ENCODE data around the gene TOMM70. TPM values are rescaled to one million over a fixed set of nuclear protein-coding genes. Genes with fewer than 3 reads are reported as not detected.

TOMM70 gene
- total RNA-seq, 5 donors from 2014 or later (not counting 1 experiment from before 2014, with no cell fraction given) = 23.5 to 33.9 (median 33.6) TPM

GRCh38 chr3:100364421-100364820 lies 36.5 kb downstream of the TOMM70 start:
- no peak overlapping the region for H3K4me3 Mint-ChIP-seq
- no peak overlapping the region for H3K4me3 ChIP-seq (ENCODE audit: control insufficient read depth in 1 of 2, extremely low read depth in 1 of 2, low read length in 1 of 2)
- no peak overlapping the region for H3K27ac ChIP-seq (ENCODE audit: low read length)
- ChIA-PET POLR2A (interaction anchor here in 1 of 2 donors (0.6 kb wide), 1 partner anchor 22 kb away, joined by 3 read pairs; no protein-coding TSS in a partner anchor), CTCF (interaction anchor here in 1 of 2 donors (0.6 kb wide), 1 partner anchor 1864 kb away, joined by 7 read pairs; no protein-coding TSS in a partner anchor)
- H3K4me1 ChIP-seq (ENCODE audit: control insufficient read depth in 1 of 2, extremely low read depth in 1 of 2, insufficient read depth in 2 of 2, low read length in 2 of 2) = no peaks in the 10 kb centered on the region
- H3K9me3 Mint-ChIP-seq = peaks cover 4% of the 10 kb centered on the region in 3 donors
- peaks cover 7 to 38% of the 10 kb centered on the region in 2 donors for H3K36me3 ChIP-seq (ENCODE audit: control insufficient read depth in 2 of 2, extremely low read depth in 1 of 2, insufficient read depth in 1 of 2, low read length in 1 of 2)
- peaks cover 71% of the 10 kb centered on the region for H3K36me3 Mint-ChIP-seq
- no peak for ATAC-seq (replicated peaks in 1 of 4)
- no peaks in the 10 kb centered on the region for H3K4me1 Mint-ChIP-seq
- no peaks in the 10 kb centered on the region for H3K27me3 ChIP-seq (replicated peaks in 1 of 2; ENCODE audit: control insufficient read depth in 2 of 2, extremely low read depth in 1 of 2, insufficient read depth in 2 of 2, low read length in 1 of 2)
- H3K27me3 Mint-ChIP-seq = no peaks in the 10 kb centered on the region
- no CpG with 5 or more reads among the region's 3 CpGs for WGBS (ENCODE audit: insufficient coverage)
- H3K9me3 ChIP-seq = no peaks in the 10 kb centered on the region
- H3K27ac Mint-ChIP-seq = no peak overlapping the region
- DNase-seq = no peak

DNA sequence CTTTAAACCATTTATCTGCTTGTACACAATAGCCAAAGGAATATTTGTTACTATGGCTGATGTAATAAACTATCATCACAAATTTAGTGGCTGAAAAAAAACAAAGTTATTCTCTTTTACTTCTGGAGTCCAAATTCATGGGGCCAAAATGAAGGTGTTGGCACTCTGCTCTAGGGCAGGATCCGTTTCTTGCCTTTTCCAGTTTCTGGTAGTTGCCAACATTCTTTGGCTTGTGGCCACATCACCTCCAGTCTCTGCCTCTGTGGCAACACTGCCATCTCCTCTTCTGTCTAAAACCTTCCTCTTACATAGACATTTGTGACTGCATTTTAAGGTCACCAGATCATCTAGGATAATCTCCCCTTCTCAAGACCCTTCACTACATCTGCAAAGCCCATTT lies 39.0 kb downstream of the TOMM70 start:
- no peak for ATAC-seq (replicated peaks in 1 of 4)
- H3K36me3 ChIP-seq (ENCODE audit: control insufficient read depth in 2 of 2, extremely low read depth in 1 of 2, insufficient read depth in 1 of 2, low read length in 1 of 2) = peaks cover 5 to 33% of the 10 kb centered on the region in 2 donors
- H3K36me3 Mint-ChIP-seq = peaks cover 64% of the 10 kb centered on the region
- peak overlapping the region in 1 of 2 donors; percentile 34 for H3K27ac Mint-ChIP-seq
- H3K4me3 ChIP-seq (ENCODE audit: control insufficient read depth in 1 of 2, extremely low read depth in 1 of 2, low read length in 1 of 2) = no peak overlapping the region
- H3K27ac ChIP-seq (ENCODE audit: low read length) = no peak overlapping the region
- no peak for DNase-seq
- no peaks in the 10 kb centered on the region for H3K27me3 ChIP-seq (replicated peaks in 1 of 2; ENCODE audit: control insufficient read depth in 2 of 2, extremely low read depth in 1 of 2, insufficient read depth in 2 of 2, low read length in 1 of 2)
- H3K4me3 Mint-ChIP-seq = no peak overlapping the region
- ChIA-PET CTCF (interaction anchor here in 1 of 2 donors (0.6 kb wide), 1 partner anchor 206 kb away, joined by 5 read pairs; no protein-coding TSS in a partner anchor), POLR2A (no interaction called here)
- H3K9me3 ChIP-seq = no peaks in the 10 kb centered on the region
- 100% methylated on average over 1 of the region's 1 CpG for WGBS (ENCODE audit: insufficient coverage)
- H3K27me3 Mint-ChIP-seq = no peaks in the 10 kb centered on the region
- no peaks in the 10 kb centered on the region for H3K4me1 Mint-ChIP-seq
- H3K9me3 Mint-ChIP-seq = peaks cover 4% of the 10 kb centered on the region in 3 donors
- no peaks in the 10 kb centered on the region for H3K4me1 ChIP-seq (ENCODE audit: control insufficient read depth in 1 of 2, extremely low read depth in 1 of 2, insufficient read depth in 2 of 2, low read length in 2 of 2)

DNA sequence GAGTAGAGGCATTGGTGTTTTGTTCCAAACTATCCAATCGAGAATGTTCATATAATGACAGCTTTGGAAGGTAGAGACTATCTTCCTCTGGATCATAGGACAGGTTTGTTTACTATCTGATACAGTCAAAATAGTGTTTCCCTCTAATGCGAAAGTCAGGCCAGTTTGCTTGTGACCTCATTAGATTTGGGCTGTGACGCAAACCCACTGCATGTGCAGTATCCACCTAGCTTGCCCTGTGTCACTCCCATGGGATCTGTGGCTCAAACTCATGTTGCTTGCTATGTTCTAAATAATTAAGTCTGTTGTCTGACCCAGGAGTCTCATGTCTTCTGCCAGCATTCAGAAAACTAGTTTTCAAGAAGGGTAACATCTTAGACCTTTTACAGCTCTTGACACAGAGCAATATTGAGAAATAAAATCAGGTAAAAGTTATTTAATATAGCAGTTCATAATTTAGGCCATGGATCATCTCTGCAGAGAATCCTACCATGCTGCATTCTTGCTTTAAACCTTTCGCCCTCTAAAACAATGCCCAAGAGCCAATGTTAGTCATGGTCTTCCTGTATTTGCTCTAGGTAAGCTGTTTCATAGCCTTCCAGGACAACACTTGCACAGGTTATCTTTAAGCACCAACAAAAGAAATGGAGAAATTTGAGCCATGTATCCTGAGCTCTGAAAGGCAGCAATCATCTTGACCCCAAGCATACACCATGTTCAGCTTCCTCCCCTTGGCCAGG lies 40.0 kb downstream of the TOMM70 start:
- peaks cover 3 to 29% of the 10 kb centered on the region in 2 donors for H3K36me3 ChIP-seq (ENCODE audit: control insufficient read depth in 2 of 2, extremely low read depth in 1 of 2, insufficient read depth in 1 of 2, low read length in 1 of 2)
- no peaks in the 10 kb centered on the region for H3K27me3 Mint-ChIP-seq
- H3K27ac Mint-ChIP-seq = peak overlapping the region in 1 of 2 donors; percentile 8
- no peak for DNase-seq
- 97% methylated on average over 3 of the region's 4 CpGs for WGBS (ENCODE audit: insufficient coverage)
- no peaks in the 10 kb centered on the region for H3K4me1 Mint-ChIP-seq
- no peak overlapping the region for H3K4me3 ChIP-seq (ENCODE audit: control insufficient read depth in 1 of 2, extremely low read depth in 1 of 2, low read length in 1 of 2)
- CTCF ChIA-PET = no interaction called here
- no peak overlapping the region for H3K4me3 Mint-ChIP-seq
- peaks cover 4% of the 10 kb centered on the region in 3 donors for H3K9me3 Mint-ChIP-seq
- H3K9me3 ChIP-seq = no peaks in the 10 kb centered on the region
- no peaks in the 10 kb centered on the region for H3K4me1 ChIP-seq (ENCODE audit: control insufficient read depth in 1 of 2, extremely low read depth in 1 of 2, insufficient read depth in 2 of 2, low read length in 2 of 2)
- POLR2A ChIA-PET = interaction anchor here (0.5 to 0.6 kb wide), 2 partner anchors 223 to 461 kb away, joined by 3 read pairs; no protein-coding TSS in a partner anchor
- H3K27ac ChIP-seq (ENCODE audit: low read length) = no peak overlapping the region
- H3K27me3 ChIP-seq (replicated peaks in 1 of 2; ENCODE audit: control insufficient read depth in 2 of 2, extremely low read depth in 1 of 2, insufficient read depth in 2 of 2, low read length in 1 of 2) = no peaks in the 10 kb centered on the region
- H3K36me3 Mint-ChIP-seq = peaks cover 62% of the 10 kb centered on the region
- no peak for ATAC-seq (replicated peaks in 1 of 4)

DNA sequence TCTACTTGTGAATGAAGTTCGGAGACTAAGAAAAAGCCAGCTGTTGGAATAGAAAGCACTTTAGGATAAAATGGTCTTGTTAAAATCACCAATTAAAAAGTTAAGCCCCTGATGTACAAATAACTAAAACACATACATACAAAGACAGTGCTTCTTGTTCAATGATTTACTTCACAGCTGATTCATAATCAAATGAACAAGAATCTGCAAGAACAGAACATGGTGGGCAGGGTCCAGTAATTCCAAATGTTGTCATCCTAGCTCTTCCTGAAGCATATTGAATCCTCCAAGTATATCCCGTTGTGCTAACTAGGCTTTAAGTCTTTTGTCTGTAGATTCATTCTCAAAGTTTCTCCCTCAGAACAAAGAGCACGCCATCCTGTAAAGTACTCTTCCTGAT lies 41.9 kb downstream of the TOMM70 start:
- Histone ChIP-seq H3K36me3 (ENCODE audit: control insufficient read depth in 2 of 2, extremely low read depth in 1 of 2, insufficient read depth in 1 of 2, low read length in 1 of 2) (peaks cover 3 to 42% of the 10 kb centered on the region in 2 donors), H3K27ac (ENCODE audit: low read length) (no peak overlapping the region), H3K27me3 (replicated peaks in 1 of 2; ENCODE audit: control insufficient read depth in 2 of 2, extremely low read depth in 1 of 2, insufficient read depth in 2 of 2, low read length in 1 of 2) (no peaks in the 10 kb centered on the region), H3K9me3 (no peaks in the 10 kb centered on the region), H3K4me3 (ENCODE audit: control insufficient read depth in 1 of 2, extremely low read depth in 1 of 2, low read length in 1 of 2) (no peak overlapping the region), H3K4me1 (ENCODE audit: control insufficient read depth in 1 of 2, extremely low read depth in 1 of 2, insufficient read depth in 2 of 2, low read length in 2 of 2) (no peaks in the 10 kb centered on the region)
- H3K4me3 Mint-ChIP-seq = no peak overlapping the region
- H3K36me3 Mint-ChIP-seq = peaks cover 59% of the 10 kb centered on the region
- H3K9me3 Mint-ChIP-seq = peaks cover 4% of the 10 kb centered on the region in 3 donors
- H3K27me3 Mint-ChIP-seq = no peaks in the 10 kb centered on the region
- H3K4me1 Mint-ChIP-seq = no peaks in the 10 kb centered on the region
- CTCF ChIA-PET = no interaction called here
- peak overlapping the region in 1 of 2 donors; percentile 21 for H3K27ac Mint-ChIP-seq
- DNase-seq (no peak), ATAC-seq (replicated peaks in 1 of 4) (no peak)
- 100% methylated on average over 2 of the region's 3 CpGs for WGBS (ENCODE audit: insufficient coverage)
- POLR2A ChIA-PET = no interaction called here

DNA sequence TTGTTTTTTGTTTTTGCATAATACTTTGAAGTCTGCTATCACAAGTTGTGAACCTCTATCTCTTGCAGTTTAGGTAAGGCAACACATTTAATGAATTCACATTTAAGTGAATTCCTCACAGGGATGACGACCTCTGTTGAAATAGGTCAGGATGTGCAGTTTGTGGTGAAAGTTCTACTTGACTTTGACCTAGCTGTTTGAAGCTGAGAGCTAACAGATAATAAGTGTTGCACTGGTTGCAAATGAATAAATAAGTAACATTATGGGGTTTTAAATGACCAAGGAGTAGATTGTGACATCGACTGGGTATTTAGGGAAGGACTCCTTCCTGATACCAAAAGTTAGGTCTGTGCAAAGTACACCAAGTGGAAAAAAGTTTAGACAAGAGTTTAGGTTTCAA lies 42.5 kb downstream of the TOMM70 start:
- no peaks in the 10 kb centered on the region for H3K4me1 Mint-ChIP-seq
- peaks cover 55% of the 10 kb centered on the region for H3K36me3 Mint-ChIP-seq
- no peak overlapping the region for H3K4me3 Mint-ChIP-seq
- Histone ChIP-seq H3K27me3 (replicated peaks in 1 of 2; ENCODE audit: control insufficient read depth in 2 of 2, extremely low read depth in 1 of 2, insufficient read depth in 2 of 2, low read length in 1 of 2) (no peaks in the 10 kb centered on the region), H3K4me3 (ENCODE audit: control insufficient read depth in 1 of 2, extremely low read depth in 1 of 2, low read length in 1 of 2) (no peak overlapping the region), H3K4me1 (ENCODE audit: control insufficient read depth in 1 of 2, extremely low read depth in 1 of 2, insufficient read depth in 2 of 2, low read length in 2 of 2) (no peaks in the 10 kb centered on the region), H3K9me3 (no peaks in the 10 kb centered on the region), H3K27ac (ENCODE audit: low read length) (no peak overlapping the region), H3K36me3 (ENCODE audit: control insufficient read depth in 2 of 2, extremely low read depth in 1 of 2, insufficient read depth in 1 of 2, low read length in 1 of 2) (peaks cover 3 to 41% of the 10 kb centered on the region in 2 donors)
- CTCF ChIA-PET = no interaction called here
- WGBS (ENCODE audit: insufficient coverage) = 100% methylated on average over 1 of the region's 2 CpGs
- POLR2A ChIA-PET = no interaction called here
- ATAC-seq (replicated peaks in 1 of 4) (no peak), DNase-seq (no peak)
- no peak overlapping the region for H3K27ac Mint-ChIP-seq
- H3K9me3 Mint-ChIP-seq = peaks cover 4% of the 10 kb centered on the region in 3 donors
- H3K27me3 Mint-ChIP-seq = no peaks in the 10 kb centered on the region

DNA sequence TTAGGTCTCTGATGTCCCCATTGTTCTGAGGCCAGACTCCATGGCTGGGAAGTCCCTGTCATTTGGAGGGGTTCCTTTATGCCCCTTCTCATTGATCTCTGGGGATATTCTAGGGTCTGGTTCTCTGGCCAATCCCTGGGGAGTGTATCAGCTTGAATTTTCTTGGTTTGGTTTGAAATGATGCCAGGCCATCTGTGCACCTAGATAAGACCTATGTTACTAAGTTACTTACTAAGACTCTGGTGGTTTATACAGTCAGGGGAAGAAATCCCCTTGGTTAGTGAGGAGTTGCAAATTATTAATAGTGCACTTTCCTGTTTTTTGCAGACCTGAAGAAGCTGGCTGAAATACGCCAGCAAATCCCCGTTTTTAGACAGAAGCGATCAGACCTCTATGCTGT lies 46.0 kb downstream of the TOMM70 start:
- no peaks in the 10 kb centered on the region for H3K9me3 Mint-ChIP-seq
- no peak overlapping the region for H3K4me3 Mint-ChIP-seq
- peaks cover 6 to 49% of the 10 kb centered on the region in 2 donors for H3K36me3 ChIP-seq (ENCODE audit: control insufficient read depth in 2 of 2, extremely low read depth in 1 of 2, insufficient read depth in 1 of 2, low read length in 1 of 2)
- H3K27ac Mint-ChIP-seq = no peak overlapping the region
- POLR2A ChIA-PET = no interaction called here
- DNase-seq = no peak
- no peaks in the 10 kb centered on the region for H3K4me1 ChIP-seq (ENCODE audit: control insufficient read depth in 1 of 2, extremely low read depth in 1 of 2, insufficient read depth in 2 of 2, low read length in 2 of 2)
- H3K9me3 ChIP-seq = no peaks in the 10 kb centered on the region
- no peaks in the 10 kb centered on the region for H3K4me1 Mint-ChIP-seq
- no peak overlapping the region for H3K4me3 ChIP-seq (ENCODE audit: control insufficient read depth in 1 of 2, extremely low read depth in 1 of 2, low read length in 1 of 2)
- no peaks in the 10 kb centered on the region for H3K27me3 ChIP-seq (replicated peaks in 1 of 2; ENCODE audit: control insufficient read depth in 2 of 2, extremely low read depth in 1 of 2, insufficient read depth in 2 of 2, low read length in 1 of 2)
- no peaks in the 10 kb centered on the region for H3K27me3 Mint-ChIP-seq
- ATAC-seq (replicated peaks in 1 of 4) = no peak
- CTCF ChIA-PET = interaction anchor here in 1 of 2 donors (0.9 kb wide), 1 partner anchor 24 kb away, joined by 3 read pairs; no protein-coding TSS in a partner anchor
- no peak overlapping the region for H3K27ac ChIP-seq (ENCODE audit: low read length)
- peaks cover 55% of the 10 kb centered on the region for H3K36me3 Mint-ChIP-seq
- WGBS (ENCODE audit: insufficient coverage) = no CpG with 5 or more reads among the region's 3 CpGs

Measured in T-cell (primary cell).